LoVo (cell line): ENCODE results near the gene TRIP4.
"Not testable (repeated sequence)": the region's sequence is repeated elsewhere in the genome, so short reads cannot be mapped to it uniquely, and the experiment has no call there.

Experiments used
- DNase-seq: peaks from one replicate; pipeline ENCODE4 v3.0.0-alpha.2; 2016; ENCODE audit warnings: low spot score

Gene TRIP4

DNA sequence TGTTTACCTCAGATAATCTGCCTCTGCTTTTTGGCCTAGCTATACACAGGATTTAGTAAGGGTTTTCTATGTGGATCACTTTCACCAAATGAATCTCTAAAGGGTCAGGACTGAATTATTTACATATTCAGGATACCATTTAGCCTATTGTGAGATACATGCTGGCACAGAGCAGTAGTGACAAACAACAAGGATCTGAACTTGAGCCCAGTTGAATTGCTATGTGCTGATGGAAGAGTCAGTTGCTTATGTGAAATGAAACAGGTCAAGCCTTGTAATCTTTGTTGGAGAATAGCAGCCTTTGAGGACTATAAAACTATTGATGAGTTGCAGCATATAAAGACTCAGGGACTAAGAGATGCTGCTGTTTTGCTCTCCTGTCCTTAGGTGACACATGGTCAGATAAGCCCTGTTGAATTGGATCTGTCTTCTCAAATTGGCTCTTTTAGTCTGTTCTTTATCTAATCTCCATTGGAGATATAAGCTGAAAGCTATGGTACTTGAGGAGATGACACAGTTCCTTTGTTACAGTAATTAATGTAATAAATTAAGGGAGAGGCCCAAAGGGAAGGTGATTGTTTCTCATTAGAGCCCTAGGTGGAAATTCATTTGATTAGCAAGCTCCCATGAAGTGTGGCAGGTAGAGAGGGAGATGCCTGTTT is 103.1 kb downstream of the TRIP4 start:
- DNase-seq: no peak

DNA sequence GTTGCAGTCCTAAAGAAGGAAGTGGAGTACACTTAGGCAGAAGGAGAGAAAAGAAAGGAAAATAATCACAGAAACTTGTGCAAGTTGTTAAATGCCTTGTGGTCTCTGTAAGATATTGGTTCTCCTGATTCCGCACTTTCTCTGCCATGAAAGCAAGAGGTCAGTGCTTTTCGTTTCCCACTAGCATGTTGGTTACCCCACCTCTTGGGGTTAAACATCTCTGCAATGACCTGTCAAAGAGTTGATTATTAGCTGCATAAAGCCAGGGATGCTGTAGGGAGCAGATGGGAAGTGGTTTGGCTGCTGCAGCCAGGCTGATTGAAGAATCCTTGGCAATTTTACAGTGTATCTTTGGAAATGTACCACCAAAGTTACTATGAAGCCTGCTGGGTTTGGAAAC is 106.0 kb downstream of the TRIP4 start:
- DNase-seq: no peak

DNA sequence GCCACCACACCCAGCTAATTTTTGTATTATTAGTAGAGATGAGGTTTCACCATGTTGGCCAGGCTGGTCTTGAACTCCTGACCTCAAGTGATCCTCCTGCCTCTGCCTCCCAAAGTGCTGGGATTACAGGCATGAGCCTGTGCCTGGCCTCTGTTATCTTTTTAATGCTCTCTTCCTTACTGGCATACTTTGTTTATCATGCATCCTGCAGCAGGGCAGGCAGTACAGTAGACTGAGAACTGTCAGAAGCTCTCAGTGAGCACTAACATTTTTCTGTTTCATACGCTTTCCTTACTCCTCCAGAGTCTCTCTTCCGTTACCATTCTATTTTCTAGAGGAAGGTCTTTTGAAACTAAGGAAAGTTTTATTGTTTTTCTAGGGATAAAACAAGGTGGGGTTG is 108.3 kb downstream of the TRIP4 start:
- DNase-seq: not testable (repeated sequence)

DNA sequence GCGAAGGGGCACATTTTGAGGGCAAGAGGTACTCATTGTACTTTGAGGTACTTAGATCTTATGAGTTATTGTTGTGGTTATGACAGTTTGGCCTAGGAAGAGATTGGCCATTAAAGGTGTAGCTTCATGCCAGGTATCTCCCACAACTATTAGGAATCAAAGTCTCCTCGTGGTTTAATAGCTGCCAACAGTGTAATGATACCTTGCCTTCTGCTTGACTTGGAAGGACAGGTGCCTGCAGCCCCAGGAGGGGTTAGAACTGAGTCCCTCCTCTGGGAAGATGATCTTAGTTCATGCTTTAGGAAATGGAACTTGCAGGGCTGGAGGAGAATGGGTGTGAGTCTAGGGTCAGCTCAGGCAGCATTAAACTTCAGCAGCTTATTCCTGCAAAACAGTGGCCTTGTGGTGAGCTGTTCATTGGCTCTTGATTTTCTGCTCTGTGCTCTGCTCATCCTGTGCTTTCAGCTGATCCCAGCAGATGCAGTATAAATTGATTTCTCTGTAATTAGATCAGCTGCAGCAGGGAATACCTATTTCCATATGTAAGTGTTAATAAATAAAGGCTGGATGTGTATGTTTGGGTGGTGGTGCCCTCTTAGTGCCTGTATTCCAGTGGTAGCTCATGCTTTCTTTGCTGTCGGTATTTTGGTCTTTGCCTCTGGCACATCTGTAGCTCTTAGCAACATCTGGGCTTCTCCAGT is 113.2 kb downstream of the TRIP4 start:
- DNase-seq: no peak

DNA sequence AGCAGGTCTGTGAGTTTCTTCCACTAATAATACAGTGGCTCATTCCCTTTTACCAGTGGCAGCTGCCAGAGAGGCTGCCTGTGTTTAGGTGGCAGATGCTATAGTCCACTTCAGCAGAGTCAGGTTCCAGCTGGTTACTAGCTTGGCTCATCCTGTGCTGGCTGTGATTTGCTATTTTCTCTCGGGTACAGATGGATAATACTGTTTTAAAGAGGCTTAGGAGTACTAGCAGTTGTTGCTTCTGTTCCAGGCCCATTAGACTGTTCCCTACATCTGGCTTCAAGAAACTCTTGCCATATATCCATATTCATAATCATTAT is 113.7 kb downstream of the TRIP4 start:
- no peak for DNase-seq

DNA sequence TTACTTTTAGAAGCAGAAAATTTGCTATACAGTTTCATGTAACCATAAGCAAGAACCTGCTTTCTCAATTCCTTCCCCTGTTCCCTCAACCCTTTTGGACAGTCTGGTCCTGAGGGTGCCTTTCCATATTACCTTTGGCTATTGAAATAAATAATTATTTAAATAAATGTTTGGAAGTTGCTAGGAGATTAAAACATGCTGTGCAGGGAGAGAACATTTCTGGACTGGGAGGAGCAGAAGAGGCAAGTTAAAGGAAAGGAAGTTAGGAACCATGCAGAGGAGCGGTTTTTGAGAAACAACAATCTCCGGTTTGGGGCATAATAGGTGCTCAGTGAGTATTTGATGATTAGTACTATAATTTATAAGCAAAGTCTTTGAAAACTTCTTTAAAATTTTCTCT is 114.5 kb downstream of the TRIP4 start:
- no peak for DNase-seq

DNA sequence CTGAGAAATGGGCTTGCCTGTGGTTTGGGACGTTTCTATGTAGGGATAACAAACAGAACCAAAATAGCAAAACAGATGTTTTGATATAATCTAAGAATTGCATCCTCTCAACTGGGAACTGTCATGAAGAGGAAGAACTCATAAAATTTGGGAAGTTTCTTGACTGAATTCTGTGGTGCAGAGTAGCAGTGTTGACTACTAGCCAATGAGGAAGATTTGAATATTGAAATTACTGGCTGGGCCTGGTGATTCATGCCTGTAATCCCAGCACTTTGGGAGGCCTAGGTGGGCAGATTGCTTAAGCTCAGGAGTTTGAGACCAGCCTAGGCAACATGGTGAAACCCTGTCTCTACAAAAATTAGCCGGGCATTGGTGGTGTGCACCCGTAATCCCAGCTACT is 114.9 kb downstream of the TRIP4 start:
- no peak for DNase-seq

DNA sequence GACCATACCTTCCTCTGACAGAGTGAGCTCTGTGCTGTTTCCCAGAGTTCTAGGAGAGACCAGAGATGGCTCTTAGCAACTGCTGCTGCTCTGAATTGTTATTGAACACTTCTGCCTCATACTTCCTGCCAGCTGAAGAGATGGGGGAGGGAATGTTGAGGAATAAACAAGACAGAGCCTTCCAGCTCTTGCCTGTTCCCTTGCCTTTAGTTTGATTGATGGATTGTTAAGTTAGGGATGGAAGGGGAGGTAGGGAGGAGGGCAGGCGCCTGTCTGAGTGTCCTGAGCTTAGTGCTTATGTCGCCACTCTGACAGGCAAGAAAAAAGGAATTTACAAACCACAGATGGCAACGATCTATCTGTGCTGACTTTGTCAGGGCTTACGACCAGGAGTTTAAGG is 115.6 kb downstream of the TRIP4 start:
- DNase-seq: no peak

DNA sequence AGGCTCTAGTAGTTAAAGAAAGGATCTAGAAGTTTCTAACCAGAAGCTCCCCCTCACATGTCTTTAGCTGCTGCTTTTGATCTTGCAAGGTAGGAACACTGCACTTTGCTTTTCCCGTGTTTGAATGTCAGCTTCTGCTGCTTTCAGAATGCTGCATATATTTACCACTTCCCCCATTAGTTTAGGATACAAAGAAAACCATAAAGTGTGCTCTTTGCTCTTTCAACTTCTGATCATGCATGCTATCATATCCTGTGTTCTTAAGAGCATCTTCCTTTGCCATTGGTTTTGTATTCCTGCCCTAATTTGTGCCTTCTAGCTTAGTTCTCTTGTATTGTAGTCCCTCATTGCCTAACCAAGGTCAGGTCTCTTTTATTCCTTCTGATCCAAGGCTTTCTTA is 116.0 kb downstream of the TRIP4 start:
- no peak for DNase-seq
